ENCODE measurements around the gene PRRG1.
"Not testable (repeated sequence)": the region's sequence is repeated elsewhere in the genome, so short reads cannot be mapped to it uniquely, and the experiment has no call there.

PRRG1 gene

GRCh38 chrX:37378404-37378803, 29.2 kb downstream of the PRRG1 start:
- no peak for DNase-seq (ENCODE audit: low read depth in 2 of 3, low spot score in 2 of 3)

DNA sequence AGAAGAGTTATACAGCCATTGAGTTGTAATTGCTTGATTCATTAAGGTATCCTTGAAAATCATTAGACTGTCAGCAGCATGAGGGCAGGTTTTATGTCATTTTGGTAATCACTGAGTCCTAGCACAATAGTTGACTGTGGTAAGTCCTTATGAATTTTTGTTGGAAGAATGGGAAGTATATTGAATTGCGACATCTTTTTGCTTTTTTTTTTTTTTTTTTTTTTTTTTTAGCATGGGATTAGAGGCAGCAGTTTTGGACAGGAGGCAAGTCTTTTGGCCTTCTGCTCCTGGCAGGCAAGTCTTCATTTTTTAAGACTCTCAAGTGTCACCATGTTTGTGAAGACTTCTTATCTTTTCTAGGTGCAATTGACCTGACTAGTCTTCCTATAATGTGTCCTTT, 29.7 kb downstream of the PRRG1 start:
- DNase-seq (ENCODE audit: low read depth in 2 of 3, low spot score in 2 of 3): no peak

GRCh38 chrX:37380256-37380655, 31.1 kb downstream of the PRRG1 start:
- no peak for DNase-seq (ENCODE audit: low read depth in 2 of 3, low spot score in 2 of 3)

- DNase-seq (ENCODE audit: low read depth in 2 of 3, low spot score in 2 of 3): no peak
These were observed 31.8 kb downstream of the PRRG1 start for GRCh38 chrX:37380924-37381323.

- no peak for DNase-seq (ENCODE audit: low read depth in 2 of 3, low spot score in 2 of 3)
These were observed 34.1 kb downstream of the PRRG1 start for GRCh38 chrX:37383313-37383712.

DNA sequence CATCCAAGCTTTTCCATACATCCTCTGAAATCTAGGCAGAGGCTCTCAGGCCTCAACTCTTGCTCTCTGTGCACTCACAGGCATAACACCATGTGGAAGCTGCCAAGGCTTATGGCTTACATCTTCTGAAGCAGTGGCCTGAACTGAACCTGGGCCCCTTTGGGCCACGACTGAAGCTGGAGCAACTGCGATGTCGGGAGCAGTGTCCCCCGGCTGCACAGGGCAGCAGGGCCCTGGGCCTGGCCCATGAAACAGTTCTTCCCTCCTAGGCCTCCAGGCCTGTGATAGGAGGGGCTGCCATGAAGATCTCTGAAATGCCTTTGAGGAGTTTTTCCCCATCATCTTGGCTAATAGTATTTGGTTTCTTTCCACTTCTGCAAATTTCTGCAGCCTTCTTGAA, 39.2 kb downstream of the PRRG1 start:
- DNase-seq (ENCODE audit: low read depth in 2 of 3, low spot score in 2 of 3): no peak

DNA sequence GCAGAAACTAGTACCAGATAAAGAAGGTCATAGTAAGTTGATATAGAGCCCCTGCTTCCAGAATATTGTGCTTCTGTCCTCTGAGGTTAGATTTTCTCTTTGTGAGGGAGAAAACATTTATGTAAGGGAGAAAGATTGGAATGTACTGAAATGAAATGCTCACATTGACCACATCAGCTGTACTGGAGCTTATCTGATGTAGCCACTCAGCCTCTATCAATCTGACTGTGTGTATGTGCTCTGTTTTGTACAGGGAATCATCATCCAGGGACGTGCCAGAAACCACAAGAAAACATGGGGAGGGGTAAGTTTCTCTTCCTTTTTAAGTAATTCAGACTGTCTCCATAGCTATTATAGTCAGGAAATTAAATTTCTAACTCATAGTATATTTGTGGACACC, 56.8 kb downstream of the PRRG1 start:
- no peak for DNase-seq (ENCODE audit: low read depth in 2 of 3, low spot score in 2 of 3)

GRCh38 chrX:37407736-37408135, 58.6 kb downstream of the PRRG1 start:
- DNase-seq (ENCODE audit: low read depth in 2 of 3, low spot score in 2 of 3): no peak

DNA sequence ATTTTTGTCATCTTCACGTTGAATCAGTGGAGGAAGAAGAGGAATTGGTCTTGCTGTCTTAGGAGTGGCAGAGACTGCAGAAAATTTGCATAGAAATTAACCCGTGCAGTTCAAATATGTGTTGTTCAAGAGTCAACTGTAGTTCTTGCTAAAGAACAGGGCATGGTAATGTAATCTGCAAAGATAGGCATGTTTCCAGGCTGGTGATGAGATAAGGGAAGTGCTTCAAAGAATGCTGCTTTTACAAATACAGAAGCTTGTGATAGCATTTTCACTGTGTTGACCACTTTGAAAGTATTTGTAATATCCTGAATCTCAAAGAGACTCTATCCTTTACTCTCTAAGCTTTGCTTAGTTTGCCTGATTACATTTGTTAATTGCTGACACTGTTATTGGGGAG, 60.1 kb downstream of the PRRG1 start:
- no peak for DNase-seq (ENCODE audit: low read depth in 2 of 3, low spot score in 2 of 3)

DNA sequence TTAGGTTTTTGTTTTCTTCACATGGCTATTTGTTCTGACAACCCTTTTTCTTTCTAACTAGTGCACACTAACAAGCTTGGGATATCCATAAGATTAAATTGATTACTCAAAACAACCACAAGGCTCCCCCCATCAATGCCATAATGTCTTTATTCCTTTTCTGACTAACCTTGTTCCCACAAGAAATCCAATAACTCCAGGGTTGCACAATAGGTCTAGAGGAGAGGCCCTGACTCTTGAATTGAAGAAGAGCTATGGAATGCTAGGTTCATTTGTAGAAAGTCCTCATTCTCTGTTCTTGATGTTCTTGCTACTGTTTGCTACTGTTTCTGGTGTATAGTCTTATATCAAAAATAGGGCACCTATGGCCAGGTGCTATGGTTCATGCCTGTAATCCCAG, 71.0 kb downstream of the PRRG1 start:
- DNase-seq (ENCODE audit: low read depth in 2 of 3, low spot score in 2 of 3): no peak

- DNase-seq (ENCODE audit: low read depth in 2 of 3, low spot score in 2 of 3): no peak
These were observed 71.6 kb downstream of the PRRG1 start for GRCh38 chrX:37420756-37421155.

DNA sequence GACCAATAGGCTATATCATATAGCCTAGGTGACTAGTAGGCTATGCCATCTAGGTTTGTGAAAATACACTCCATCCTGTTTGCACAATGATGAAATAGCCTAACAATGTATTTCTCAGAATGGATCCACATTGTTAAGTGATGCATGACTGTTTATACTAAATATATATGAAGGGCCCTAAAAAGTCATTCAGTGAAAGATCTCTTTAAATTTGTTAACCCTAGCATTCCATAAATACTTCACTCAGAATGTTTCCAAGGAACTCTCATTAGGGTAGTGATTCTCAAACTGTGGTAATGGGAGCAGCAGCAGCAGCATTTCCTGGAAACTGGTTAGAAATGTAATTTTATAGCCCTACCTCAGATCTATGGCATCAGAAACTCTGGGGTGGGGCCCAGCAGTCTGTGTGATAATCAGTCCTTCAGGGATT, 74.9 kb downstream of the PRRG1 start:
- no peak for DNase-seq (ENCODE audit: low read depth in 2 of 3, low spot score in 2 of 3)

- no peak for DNase-seq (ENCODE audit: low read depth in 2 of 3, low spot score in 2 of 3)
These were observed 76.2 kb downstream of the PRRG1 start for GRCh38 chrX:37425370-37425769.

- DNase-seq (ENCODE audit: low read depth in 2 of 3, low spot score in 2 of 3): not testable (repeated sequence)
These were observed 79.8 kb downstream of the PRRG1 start for GRCh38 chrX:37428962-37429361.

DNA sequence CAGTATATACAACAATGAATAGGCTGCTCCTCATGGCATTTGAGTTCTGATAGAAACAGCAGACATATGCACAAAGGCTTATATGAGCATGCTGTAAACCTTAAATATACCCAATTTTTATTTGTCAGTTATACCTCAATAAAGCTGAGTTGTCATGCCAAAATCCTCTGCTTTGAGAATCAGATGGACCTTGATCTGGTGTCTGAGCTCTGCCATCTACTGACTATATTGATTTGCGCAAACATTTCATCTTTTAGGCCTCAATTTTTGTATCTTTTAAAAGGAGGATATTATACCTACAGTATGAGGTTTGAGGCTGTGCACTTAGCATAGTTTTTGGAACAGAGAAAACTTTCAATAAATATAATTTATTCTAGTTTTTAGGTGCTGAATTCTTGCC, 85.2 kb downstream of the PRRG1 start:
- no peak for DNase-seq (ENCODE audit: low read depth in 2 of 3, low spot score in 2 of 3)

DNA sequence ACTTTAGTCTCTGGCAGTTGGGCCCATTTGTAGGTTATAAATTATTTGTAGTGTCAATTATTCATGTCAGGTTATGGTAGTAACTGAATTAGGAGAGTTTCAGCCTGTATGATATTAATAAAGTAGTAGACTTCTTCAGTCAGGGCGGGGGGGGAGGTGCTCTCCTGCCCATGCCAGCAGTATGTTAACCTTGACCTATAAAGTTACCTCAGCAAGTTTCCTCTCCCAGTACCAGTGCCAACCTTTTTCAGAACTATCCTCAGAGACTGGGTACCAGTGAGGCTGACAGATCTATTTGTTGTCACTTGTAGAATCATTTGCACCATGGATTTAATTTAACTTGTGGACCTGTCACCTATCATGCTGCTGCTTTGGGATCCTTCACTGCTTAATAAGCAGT, 88.0 kb downstream of the PRRG1 start:
- no peak for DNase-seq (ENCODE audit: low read depth in 2 of 3, low spot score in 2 of 3)

- DNase-seq (ENCODE audit: low read depth in 2 of 3, low spot score in 2 of 3): no peak
These were observed 92.2 kb downstream of the PRRG1 start for GRCh38 chrX:37441377-37441776.

DNA sequence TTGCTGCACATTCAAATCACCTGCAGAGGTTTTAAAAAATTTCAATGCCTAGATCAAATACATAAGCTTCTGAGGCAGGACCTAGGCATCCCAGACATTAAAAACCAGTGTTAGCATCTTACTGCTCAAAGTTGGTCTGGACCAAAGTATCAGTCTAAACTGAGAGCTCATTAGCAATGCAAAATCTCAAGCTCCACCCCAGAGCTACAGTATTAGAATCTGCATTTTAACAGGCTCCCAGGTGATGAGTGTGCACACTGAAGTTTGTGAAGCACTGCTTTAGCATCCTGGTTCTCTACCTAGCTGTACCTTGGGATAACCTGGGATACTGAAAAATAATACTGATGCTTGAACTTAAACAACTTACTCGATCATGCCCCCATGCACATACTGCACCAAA, 96.0 kb downstream of the PRRG1 start:
- DNase-seq (ENCODE audit: low read depth in 2 of 3, low spot score in 2 of 3): no peak

DNA sequence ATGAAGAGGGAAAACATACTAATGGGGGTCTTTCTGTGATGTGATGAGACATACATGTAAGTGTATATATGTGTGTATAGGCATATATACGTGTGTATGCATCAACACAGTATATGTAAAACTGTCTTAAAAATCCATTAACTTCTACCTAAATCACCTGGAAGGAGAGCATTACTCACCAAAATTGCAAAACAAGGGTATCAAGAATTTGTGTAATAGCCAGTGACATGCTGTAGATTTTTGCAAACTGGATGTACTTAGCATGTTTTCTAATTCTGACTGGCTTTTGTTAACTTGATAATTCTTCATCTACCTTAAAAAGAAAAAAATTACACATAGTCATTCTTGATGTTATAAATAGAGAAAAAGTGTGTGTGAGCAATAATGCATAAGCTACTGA, 104.7 kb downstream of the PRRG1 start:
- no peak for DNase-seq (ENCODE audit: low read depth in 2 of 3, low spot score in 2 of 3)

DNA sequence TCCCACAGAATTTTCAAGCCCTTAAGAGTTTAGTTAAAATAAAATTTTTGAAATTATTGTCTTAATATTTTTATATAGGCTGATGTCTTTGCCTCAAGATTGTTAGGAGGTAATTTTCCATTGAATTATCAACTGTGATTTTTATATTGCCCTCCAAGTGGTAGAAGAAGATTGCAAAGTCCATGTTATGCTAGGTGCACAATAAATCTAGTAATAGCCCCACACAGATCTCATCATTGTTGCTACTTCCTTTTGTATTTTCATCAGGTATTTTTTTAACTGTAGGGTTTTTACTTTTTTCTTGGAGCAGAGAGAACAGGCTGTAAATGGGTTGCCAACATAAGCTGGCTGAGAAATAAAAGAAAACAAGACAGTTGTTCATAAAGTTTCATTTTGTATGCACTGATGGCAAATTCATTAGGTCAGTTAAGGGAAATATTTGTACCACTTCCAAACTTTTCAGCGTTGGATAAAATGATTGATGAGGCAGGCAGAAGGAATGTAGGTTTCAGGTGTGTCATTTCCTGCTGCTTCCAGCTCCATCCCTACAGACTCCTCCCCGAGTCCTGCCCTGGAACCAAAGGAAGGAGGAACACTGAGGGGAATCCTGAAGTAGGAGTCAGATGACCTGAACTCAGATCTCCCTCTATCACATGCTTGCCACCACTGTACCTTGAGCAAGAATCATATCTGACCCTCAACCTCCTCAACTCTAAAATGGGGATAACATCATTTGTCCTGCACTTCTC, 105.5 kb downstream of the PRRG1 start:
- no peak for DNase-seq (ENCODE audit: low read depth in 2 of 3, low spot score in 2 of 3)

- no peak for DNase-seq (ENCODE audit: low read depth in 2 of 3, low spot score in 2 of 3)
These were observed 106.2 kb downstream of the PRRG1 start for GRCh38 chrX:37455381-37455780.

GRCh38 chrX:37460285-37460684, 111.1 kb downstream of the PRRG1 start:
- DNase-seq (ENCODE audit: low read depth in 2 of 3, low spot score in 2 of 3): not testable (repeated sequence)

GRCh38 chrX:37462346-37462745, 113.2 kb downstream of the PRRG1 start:
- DNase-seq (ENCODE audit: low read depth in 2 of 3, low spot score in 2 of 3): no peak

Measured in activated CD8-positive, alpha-beta memory T cell treated with anti-CD3 and anti-CD28 coated beads for 48 hours (primary cell).